GM12875 (cell line): ENCODE results near the gene TULP4.

Source experiments
- H3K4me3 ChIP-seq: one replicate; pipeline ENCODE4 v1.5.1; 2011; ENCODE audit warnings: low read depth, low read length, control low read depth
- CTCF ChIP-seq: IDR thresholded peaks from 2 replicates; pipeline ENCODE4 v1.5.1; 2011; ENCODE audit warnings: low read depth, mild to moderate bottlenecking, control low read depth, inconsistent platforms, low read length, moderate library complexity, borderline replicate concordance; ENCODE audit not compliant: insufficient read depth

TULP4 gene

DNA sequence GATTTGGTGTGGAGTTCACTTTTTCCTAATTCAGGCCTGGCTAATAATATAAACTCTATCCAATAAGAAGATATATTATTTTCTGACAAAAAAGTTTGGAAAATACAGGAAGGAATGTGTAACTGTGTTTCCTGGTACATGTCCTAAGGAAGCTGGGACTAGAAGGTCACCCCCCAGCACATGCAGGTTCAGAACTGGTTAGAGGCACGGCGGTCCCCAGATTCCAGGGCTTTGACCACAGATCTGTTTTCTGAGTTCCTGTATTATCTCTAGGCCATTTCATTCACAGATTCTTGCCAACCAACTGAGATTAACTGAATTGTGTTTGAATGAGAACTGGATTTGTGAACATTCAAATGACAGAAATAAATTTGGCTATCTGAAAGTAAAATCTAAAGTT, 94.5 kb downstream of the TULP4 start:
- no peak for TF ChIP-seq CTCF
- H3K4me3 ChIP-seq = no peak overlapping the region

GRCh38 chr6:158408013-158408412, 95.7 kb downstream of the TULP4 start:
- no peak overlapping the region for H3K4me3 ChIP-seq
- TF ChIP-seq CTCF = no peak

- no peak for TF ChIP-seq CTCF
- no peak overlapping the region for H3K4me3 ChIP-seq
Observed at GRCh38 chr6:158408552-158409130, 96.4 kb downstream of the TULP4 start.

DNA sequence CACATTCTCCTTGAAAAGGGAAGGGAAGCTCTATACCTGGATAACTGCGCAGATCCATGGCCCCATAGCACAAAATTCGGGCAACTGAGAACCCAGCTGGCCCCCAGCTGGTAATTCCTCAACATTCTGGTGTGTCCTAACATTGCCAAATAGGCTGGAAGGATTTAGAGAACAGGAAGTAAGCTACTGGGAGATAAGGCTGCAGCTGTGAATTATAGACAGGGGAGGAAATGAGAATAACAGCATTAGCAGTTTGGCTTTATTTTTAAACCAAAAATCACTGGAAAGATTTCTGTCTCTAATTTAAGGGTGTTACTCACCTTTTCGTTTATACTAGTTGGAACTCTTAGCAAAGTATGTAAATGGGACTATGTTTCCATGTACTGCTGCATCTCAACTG, 97.2 kb downstream of the TULP4 start:
- no peak overlapping the region for H3K4me3 ChIP-seq

DNA sequence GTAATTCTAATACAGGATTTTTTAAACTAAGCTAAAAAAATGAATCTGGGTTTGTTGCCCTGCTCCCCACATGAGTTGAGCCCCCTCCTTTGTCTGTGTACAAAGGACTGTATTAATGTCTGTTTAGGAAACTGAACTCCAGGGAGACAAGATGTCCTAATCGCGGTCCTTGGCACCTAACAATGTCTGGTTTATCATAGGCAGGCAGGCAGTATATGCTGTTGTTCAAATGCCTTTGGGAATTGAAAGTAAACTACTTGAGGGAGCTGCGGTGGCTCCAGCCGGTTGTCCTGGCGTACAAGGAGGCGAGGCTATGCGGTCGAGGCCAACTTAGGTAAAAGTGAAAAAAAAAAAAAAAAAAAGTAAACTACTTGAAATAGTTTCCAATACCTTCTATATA, 98.5 kb downstream of the TULP4 start:
- no peak for TF ChIP-seq CTCF
- H3K4me3 ChIP-seq = no peak overlapping the region

More for the DNA sequence above, 97.2 kb downstream of the TULP4 start:
- no peak for TF ChIP-seq CTCF

GRCh38 chr6:158411998-158412397, 99.7 kb downstream of the TULP4 start:
- H3K4me3 ChIP-seq = no peak overlapping the region
- no peak for TF ChIP-seq CTCF

DNA sequence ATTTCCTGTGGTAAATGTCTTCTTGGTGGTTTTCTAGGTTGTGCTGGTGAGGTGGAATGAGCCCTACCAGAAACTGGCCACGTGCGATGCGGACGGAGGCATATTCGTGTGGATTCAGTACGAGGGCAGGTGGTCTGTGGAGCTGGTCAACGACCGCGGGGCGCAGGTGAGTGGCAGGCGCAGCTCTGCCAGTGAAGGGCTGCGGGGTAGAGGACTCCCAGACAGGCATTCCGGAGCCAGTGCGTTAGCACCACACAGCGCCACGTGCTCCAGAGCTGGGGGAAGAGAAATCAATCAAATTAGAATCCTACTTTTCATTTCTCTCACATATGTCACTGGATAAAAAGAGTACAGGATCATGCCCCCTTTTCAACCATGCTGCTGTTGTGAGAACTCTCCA, 100.8 kb downstream of the TULP4 start:
- H3K4me3 ChIP-seq = no peak overlapping the region
- TF ChIP-seq CTCF = no peak
